Measurements from ENCODE around the gene ATL1. TPM values are rescaled to one million over a fixed set of nuclear protein-coding genes. Genes with fewer than 3 reads are reported as not detected.

Gene ATL1
- total and polyA plus RNA-seq, 2 experiments from 2014 or later = 3.5 to 7.0 TPM

DNA sequence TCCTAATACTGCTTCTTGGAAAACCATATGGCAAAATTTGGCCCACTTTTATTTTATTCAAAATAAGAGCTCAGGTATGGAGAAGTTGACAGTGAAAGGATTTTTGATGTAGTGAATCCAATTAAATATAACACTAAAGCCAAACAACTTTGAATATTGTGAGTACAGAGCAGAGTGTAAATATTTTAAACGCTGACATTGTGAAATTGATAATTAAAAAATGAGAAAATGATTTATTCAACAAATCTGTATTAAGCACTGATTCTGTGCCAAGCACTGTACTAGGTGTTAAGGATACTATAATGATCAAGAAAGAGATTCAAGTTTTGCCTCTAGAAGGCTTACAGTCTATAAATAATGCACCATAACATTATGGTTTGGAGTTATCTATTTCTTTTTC lies 50.5 kb downstream of the ATL1 start (continued):
- TF ChIP-seq, protein P1, sequence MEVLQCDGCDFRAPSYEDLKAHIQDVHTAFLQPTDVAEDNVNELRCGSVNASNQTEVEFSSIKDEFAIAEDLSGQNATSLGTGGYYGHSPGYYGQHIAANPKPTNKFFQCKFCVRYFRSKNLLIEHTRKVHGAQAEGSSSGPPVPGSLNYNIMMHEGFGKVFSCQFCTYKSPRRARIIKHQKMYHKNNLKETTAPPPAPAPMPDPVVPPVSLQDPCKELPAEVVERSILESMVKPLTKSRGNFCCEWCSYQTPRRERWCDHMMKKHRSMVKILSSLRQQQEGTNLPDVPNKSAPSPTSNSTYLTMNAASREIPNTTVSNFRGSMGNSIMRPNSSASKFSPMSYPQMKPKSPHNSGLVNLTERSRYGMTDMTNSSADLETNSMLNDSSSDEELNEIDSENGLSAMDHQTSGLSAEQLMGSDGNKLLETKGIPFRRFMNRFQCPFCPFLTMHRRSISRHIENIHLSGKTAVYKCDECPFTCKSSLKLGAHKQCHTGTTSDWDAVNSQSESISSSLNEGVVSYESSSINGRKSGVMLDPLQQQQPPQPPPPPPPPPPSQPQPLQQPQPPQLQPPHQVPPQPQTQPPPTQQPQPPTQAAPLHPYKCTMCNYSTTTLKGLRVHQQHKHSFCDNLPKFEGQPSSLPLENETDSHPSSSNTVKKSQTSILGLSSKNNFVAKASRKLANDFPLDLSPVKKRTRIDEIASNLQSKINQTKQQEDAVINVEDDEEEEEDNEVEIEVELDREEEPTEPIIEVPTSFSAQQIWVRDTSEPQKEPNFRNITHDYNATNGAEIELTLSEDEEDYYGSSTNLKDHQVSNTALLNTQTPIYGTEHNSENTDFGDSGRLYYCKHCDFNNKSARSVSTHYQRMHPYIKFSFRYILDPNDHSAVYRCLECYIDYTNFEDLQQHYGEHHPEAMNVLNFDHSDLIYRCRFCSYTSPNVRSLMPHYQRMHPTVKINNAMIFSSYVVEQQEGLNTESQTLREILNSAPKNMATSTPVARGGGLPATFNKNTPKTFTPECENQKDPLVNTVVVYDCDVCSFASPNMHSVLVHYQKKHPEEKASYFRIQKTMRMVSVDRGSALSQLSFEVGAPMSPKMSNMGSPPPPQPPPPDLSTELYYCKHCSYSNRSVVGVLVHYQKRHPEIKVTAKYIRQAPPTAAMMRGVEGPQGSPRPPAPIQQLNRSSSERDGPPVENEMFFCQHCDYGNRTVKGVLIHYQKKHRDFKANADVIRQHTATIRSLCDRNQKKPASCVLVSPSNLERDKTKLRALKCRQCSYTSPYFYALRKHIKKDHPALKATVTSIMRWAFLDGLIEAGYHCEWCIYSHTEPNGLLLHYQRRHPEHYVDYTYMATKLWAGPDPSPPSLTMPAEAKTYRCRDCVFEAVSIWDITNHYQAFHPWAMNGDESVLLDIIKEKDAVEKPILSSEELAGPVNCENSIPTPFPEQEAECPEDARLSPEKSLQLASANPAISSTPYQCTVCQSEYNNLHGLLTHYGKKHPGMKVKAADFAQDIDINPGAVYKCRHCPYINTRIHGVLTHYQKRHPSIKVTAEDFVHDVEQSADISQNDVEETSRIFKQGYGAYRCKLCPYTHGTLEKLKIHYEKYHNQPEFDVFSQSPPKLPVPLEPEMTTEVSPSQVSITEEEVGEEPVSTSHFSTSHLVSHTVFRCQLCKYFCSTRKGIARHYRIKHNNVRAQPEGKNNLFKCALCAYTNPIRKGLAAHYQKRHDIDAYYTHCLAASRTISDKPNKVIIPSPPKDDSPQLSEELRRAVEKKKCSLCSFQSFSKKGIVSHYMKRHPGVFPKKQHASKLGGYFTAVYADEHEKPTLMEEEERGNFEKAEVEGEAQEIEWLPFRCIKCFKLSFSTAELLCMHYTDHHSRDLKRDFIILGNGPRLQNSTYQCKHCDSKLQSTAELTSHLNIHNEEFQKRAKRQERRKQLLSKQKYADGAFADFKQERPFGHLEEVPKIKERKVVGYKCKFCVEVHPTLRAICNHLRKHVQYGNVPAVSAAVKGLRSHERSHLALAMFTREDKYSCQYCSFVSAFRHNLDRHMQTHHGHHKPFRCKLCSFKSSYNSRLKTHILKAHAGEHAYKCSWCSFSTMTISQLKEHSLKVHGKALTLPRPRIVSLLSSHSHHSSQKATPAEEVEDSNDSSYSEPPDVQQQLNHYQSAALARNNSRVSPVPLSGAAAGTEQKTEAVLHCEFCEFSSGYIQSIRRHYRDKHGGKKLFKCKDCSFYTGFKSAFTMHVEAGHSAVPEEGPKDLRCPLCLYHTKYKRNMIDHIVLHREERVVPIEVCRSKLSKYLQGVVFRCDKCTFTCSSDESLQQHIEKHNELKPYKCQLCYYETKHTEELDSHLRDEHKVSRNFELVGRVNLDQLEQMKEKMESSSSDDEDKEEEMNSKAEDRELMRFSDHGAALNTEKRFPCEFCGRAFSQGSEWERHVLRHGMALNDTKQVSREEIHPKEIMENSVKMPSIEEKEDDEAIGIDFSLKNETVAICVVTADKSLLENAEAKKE (CRISPR knock-in tag; IDR thresholded peaks at IDR 0.05) = no peak
- TF ChIP-seq NANOG (IDR thresholded peaks at IDR 0.05; ENCODE audit: borderline replicate concordance) (no peak), ZNF331 (CRISPR knock-in tag; IDR thresholded peaks at IDR 0.05; ENCODE audit: low read depth) (no peak), EZH2 (IDR thresholded peaks at IDR 0.05; ENCODE audit: low read depth, unreplicated experiment) (no peak)

DNA sequence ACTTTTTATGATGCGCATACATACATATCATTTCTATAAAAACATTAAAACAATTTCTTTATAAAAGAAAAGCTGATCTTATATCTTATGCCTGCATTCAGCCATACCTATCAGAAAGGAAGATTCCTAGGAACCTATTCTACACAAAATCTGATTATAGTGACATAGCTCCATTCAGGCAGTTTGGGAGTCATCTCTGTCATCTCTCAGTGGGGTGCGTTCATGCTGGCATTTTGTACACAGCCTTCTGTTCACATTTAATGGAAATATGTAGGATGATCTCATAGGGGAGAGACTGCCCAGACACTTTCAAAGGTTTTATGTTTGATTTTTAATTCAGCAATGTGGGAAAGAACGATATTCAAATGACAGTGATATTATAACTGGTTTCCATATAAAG lies 52.9 kb downstream of the ATL1 start:
- Histone ChIP-seq H3F3A (replicated peaks; ENCODE audit: low read depth) (no peaks in the 10 kb centered on the region), H3K4me1 (ENCODE audit: insufficient read depth) (no peaks in the 10 kb centered on the region), H3K27ac (ENCODE audit: low read depth) (no peak overlapping the region), H3K4me3 (no peak overlapping the region), H3K4me2 (no peak overlapping the region), H3K9me2 (ENCODE audit: insufficient read depth) (no peaks in the 10 kb centered on the region), H4K20me1 (replicated peaks; ENCODE audit: insufficient read depth) (no peaks in the 10 kb centered on the region), H3K27me3 (ENCODE audit: insufficient read depth) (no peaks in the 10 kb centered on the region), H3K36me3 (ENCODE audit: insufficient read depth) (no peaks in the 10 kb centered on the region), H2AFZ (no peak overlapping the region), H3K79me2 (replicated peaks; ENCODE audit: insufficient read depth) (no peaks in the 10 kb centered on the region)
- ATAC-seq = no peak
- TF ChIP-seq, protein P2, sequence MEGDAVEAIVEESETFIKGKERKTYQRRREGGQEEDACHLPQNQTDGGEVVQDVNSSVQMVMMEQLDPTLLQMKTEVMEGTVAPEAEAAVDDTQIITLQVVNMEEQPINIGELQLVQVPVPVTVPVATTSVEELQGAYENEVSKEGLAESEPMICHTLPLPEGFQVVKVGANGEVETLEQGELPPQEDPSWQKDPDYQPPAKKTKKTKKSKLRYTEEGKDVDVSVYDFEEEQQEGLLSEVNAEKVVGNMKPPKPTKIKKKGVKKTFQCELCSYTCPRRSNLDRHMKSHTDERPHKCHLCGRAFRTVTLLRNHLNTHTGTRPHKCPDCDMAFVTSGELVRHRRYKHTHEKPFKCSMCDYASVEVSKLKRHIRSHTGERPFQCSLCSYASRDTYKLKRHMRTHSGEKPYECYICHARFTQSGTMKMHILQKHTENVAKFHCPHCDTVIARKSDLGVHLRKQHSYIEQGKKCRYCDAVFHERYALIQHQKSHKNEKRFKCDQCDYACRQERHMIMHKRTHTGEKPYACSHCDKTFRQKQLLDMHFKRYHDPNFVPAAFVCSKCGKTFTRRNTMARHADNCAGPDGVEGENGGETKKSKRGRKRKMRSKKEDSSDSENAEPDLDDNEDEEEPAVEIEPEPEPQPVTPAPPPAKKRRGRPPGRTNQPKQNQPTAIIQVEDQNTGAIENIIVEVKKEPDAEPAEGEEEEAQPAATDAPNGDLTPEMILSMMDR (conservative IDR thresholded peaks at IDR 0.05; ENCODE audit: low read depth in 2 of 2) = no peak
- TF ChIP-seq JUNB (IDR thresholded peaks at IDR 0.05; ENCODE audit: unreplicated experiment) (no peak), EZH2phosphoT487 (IDR thresholded peaks at IDR 0.05; ENCODE audit: unreplicated experiment) (no peak), EZH2 (IDR thresholded peaks at IDR 0.05; ENCODE audit: low read depth, unreplicated experiment) (no peak), ZNF114 (CRISPR knock-in tag; IDR thresholded peaks at IDR 0.05) (no peak), NANOG (IDR thresholded peaks at IDR 0.05; ENCODE audit: borderline replicate concordance) (no peak), ZNF331 (CRISPR knock-in tag; IDR thresholded peaks at IDR 0.05; ENCODE audit: low read depth) (no peak), CREB1 (CRISPR knock-in tag; IDR thresholded peaks at IDR 0.05; ENCODE audit: low read depth) (no peak)
- no peak for DNase-seq (ENCODE audit: low spot score)
- no peaks in the 10 kb centered on the region for H3K36me3 Mint-ChIP-seq (ENCODE audit: low read depth)
- H3K27me3 Mint-ChIP-seq (ENCODE audit: insufficient read depth, low read depth, poor library complexity) = no peaks in the 10 kb centered on the region
- no peak overlapping the region for H3K27ac Mint-ChIP-seq
- H3K4me1 Mint-ChIP-seq = no peaks in the 10 kb centered on the region
- no peak overlapping the region for H3K4me3 Mint-ChIP-seq
- H3K9me3 Mint-ChIP-seq = no peaks in the 10 kb centered on the region

All from GM23338 (cell line).